HepG2 (cell line): ENCODE measurements around the gene SURF2. TPM values are rescaled to one million over a fixed set of nuclear protein-coding genes. Genes with fewer than 3 reads are reported as not detected.

Experiments used
- ATAC-seq: fragments of 200-7000 bp; cut with Tn5 transposase; 3 replicates; pipeline ENCODE4 v1.9.1; 2020; ENCODE audit warnings: mild to moderate bottlenecking, moderate library complexity
- BruUV-seq: library from RNA; stranded (reverse); fragments of 400-500 nt; replicated peaks from 2 replicates; lab custom pipeline; 2021; lab: Mats Ljungman, UMichigan
- CTCF ChIA-PET: fragments of 300-600 bp; formaldehyde crosslinking; extraction: SDS; loops from one replicate; lab custom pipeline; 2021; ENCODE audit warnings: low total read pairs, inconsistent platforms, low intra/inter-chr PET ratio; lab: Yijun Ruan, JAX
- POLR2A ChIA-PET: fragments of 350-600 bp; sonication (Branson Sonifier 250); formaldehyde crosslinking; loops from one replicate; lab custom pipeline; 2020; ENCODE audit warnings: antibody characterized with exemption, inconsistent platforms; lab: Yijun Ruan, JAX
- DNase-seq: peaks from one replicate; pipeline ENCODE4 v3.0.0-alpha.2; 2015; ENCODE audit warnings: low spot score
- FAIRE-seq: peaks from 3 replicates; lab custom pipeline; 2011; peaks lifted over from hg19 to GRCh38; lab: Jason Lieb, UNC
- H2AFZ ChIP-seq: one replicate; pipeline ENCODE4 v1.6.1; 2011; ENCODE audit warnings: low read length, inconsistent platforms
- H3K27ac ChIP-seq: fragments of 300-600 bp; 3 replicates; pipeline ENCODE4 v1.8.0; 2011; ENCODE audit warnings: mixed run types, mild to moderate bottlenecking, mixed read lengths, low read length, inconsistent platforms; ENCODE audit not compliant: insufficient read depth; ENCODE audit errors: extremely low read length
- H3K27me3 ChIP-seq, 2 experiments: fragments of 200-600 bp in 1 of 2; 2 replicates in 1 of 2; 3 replicates in 1 of 2; pipeline versions ENCODE4 v1.6.0 to v1.8.0; 2011; ENCODE audit warnings: low read length in 2 of 2, mild to moderate bottlenecking in 2 of 2, moderate library complexity in 2 of 2, inconsistent platforms in 1 of 2; ENCODE audit not compliant: insufficient read depth in 2 of 2, control insufficient read depth in 1 of 2
- H3K36me3 ChIP-seq, 2 experiments: fragments of 200-600 bp in 1 of 2; replicated peaks in 1 of 2; 2 replicates in 1 of 2; 3 replicates in 1 of 2; pipeline versions ENCODE4 v1.5.1 to v1.8.0; 2011; ENCODE audit warnings: low read length in 2 of 2, inconsistent platforms in 1 of 2; ENCODE audit not compliant: insufficient read depth in 2 of 2, control insufficient read depth in 1 of 2
- H3K4me1 ChIP-seq: 2 replicates; pipeline ENCODE4 v1.5.1; 2012; ENCODE audit warnings: low read length, inconsistent platforms; ENCODE audit not compliant: insufficient read depth
- H3K4me2 ChIP-seq: 2 replicates; pipeline ENCODE4 v1.6.0; 2011; ENCODE audit warnings: low read depth, low read length, inconsistent platforms
- H3K4me3 ChIP-seq, 3 experiments: fragments of 200-600 bp in 1 of 3; sonication (generic), shearing (Covaris generic) in 1 of 3; replicated peaks in 1 of 3; 2 replicates each; pipeline ENCODE4 v1.5.1; 2011 to 2016; ENCODE audit warnings: low read length in 3 of 3, inconsistent platforms in 2 of 3, low read depth in 2 of 3, mild to moderate bottlenecking in 2 of 3, control low read depth in 1 of 3, mixed read lengths in 1 of 3; ENCODE audit not compliant: insufficient read depth in 1 of 3
- H3K79me2 ChIP-seq: one replicate; pipeline ENCODE4 v1.6.1; 2011; ENCODE audit warnings: low read length, inconsistent platforms; ENCODE audit not compliant: insufficient read depth
- H3K9ac ChIP-seq: 2 replicates; pipeline ENCODE4 v1.6.0; 2011; ENCODE audit warnings: mild to moderate bottlenecking, low read depth, low read length, inconsistent platforms; ENCODE audit not compliant: insufficient read depth
- H3K9me3 ChIP-seq: 2 replicates; pipeline ENCODE4 v1.5.1; 2012; ENCODE audit warnings: mild to moderate bottlenecking, low read length
- H4K20me1 ChIP-seq: 2 replicates; pipeline ENCODE4 v1.6.0; 2011; ENCODE audit warnings: inconsistent platforms, mild to moderate bottlenecking, low read length, moderate library complexity; ENCODE audit not compliant: insufficient read depth
- AGO2 ChIP-seq: fragments of 200-400 bp; formaldehyde crosslinking; optimal IDR thresholded peaks from 2 replicates; pipeline ENCODE3; 2017; ENCODE audit warnings: mild to moderate bottlenecking, low read depth, low read length, moderate library complexity
- DDIT3 ChIP-seq: sonication (generic); formaldehyde crosslinking; IDR thresholded peaks from 2 replicates; pipeline ENCODE4 v1.4.0; 2020; ENCODE audit warnings: mild to moderate bottlenecking, missing genetic modification reagents
- NONO ChIP-seq, 2 experiments: fragments of 450-650 bp in 1 of 2; sonication (generic) in 1 of 2; formaldehyde crosslinking in 1 of 2; IDR thresholded peaks in 1 of 2; conservative IDR thresholded peaks in 1 of 2; 2 replicates each; pipeline versions ENCODE4 v1.6.1 to v1.8.0; 2017 to 2022; ENCODE audit warnings: mild to moderate bottlenecking in 1 of 2, missing genetic modification reagents in 1 of 2, moderate library complexity in 1 of 2
- ZHX2 ChIP-seq, 2 experiments: sonication (generic) in 1 of 2; formaldehyde crosslinking in 1 of 2; IDR thresholded peaks; 2 replicates each; pipeline versions ENCODE4 v1.6.1 to v1.9.0; 2014 to 2022; ENCODE audit warnings: antibody characterized with exemption in 1 of 2, borderline replicate concordance in 1 of 2, inconsistent platforms in 1 of 2, low read depth in 1 of 2, missing genetic modification reagents in 1 of 2
- ZNF235 ChIP-seq: sonication (generic); formaldehyde crosslinking; IDR thresholded peaks from 2 replicates; pipeline ENCODE4 v1.8.1; 2023; ENCODE audit warnings: mild to moderate bottlenecking, missing genetic modification reagents, borderline replicate concordance
- ZNF318 ChIP-seq: sonication (generic); formaldehyde crosslinking; IDR thresholded peaks from 2 replicates; pipeline ENCODE4 v1.4.0; 2020; ENCODE audit warnings: mild to moderate bottlenecking, missing genetic modification reagents
- WGBS: methylation state at CpG from one replicate; pipeline ENCODE4 v1.1.6; 2017; ENCODE audit warnings: low lambda C conversion rate; 5-methylcytosine and 5-hydroxymethylcytosine counted together
- in situ Hi-C: cut with HindIII; loops from 2 replicates; pipeline ENCODE4 v1.10.0; 2017; ENCODE audit warnings: low pct_unique_long_range_greater_than_20kb; ENCODE audit not compliant: extremely low pct_ligation_motif_present
- intact Hi-C: fragments of 100-400 bp; cut with micrococcal nuclease; formaldehyde crosslinking; loops from one replicate; pipeline ENCODE4 v1.10.0; 2022; ENCODE audit not compliant: unreplicated experiment
- polyA plus RNA-seq, 8 experiments: library from polyadenylated mRNA; depleted of rRNA in 3 of 8; stranded (reverse) in 7 of 8; unstranded in 1 of 8; fragments of >200 nt; fragmentation: Illumina TruSeq in 4 of 8; extraction: Trizol in 4 of 8; gene quantifications; 2 replicates each; pipeline versions ENCODE4 v1.2.1 to v1.2.3, GENCODE V29; 2011 to 2016; ENCODE audit warnings: low read depth in 4 of 8, missing spikeins in 1 of 8, mixed read lengths in 1 of 8; ENCODE audit not compliant: insufficient read depth in 1 of 8
- total RNA-seq, 5 experiments: library from RNA; depleted of rRNA; stranded (reverse); fragments of >200 nt; fragmentation: Illumina TruSeq; extraction: Trizol; gene quantifications; 2 replicates each; pipeline ENCODE4 v1.2.3, GENCODE V29; 2016; ENCODE audit warnings: low read depth in 1 of 5

The SURF2 gene
- total and polyA plus RNA-seq, 2 of the 13 experiments (the other 11 are each of a cell fraction or from before 2014, with no cell fraction given): 6.3 to 13.6 TPM

GRCh38 chr9:133396952-133397351 lies 40.6 kb downstream of the SURF2 start (continued):
- TF ChIP-seq ZHX2 (IDR thresholded peaks at IDR 0.05; ENCODE audit: low read depth) (no peak), ZHX2 (CRISPR knock-in tag; IDR thresholded peaks at IDR 0.05; ENCODE audit: borderline replicate concordance) (no peak), ZNF235 (CRISPR knock-in tag) (no peak), NONO (IDR thresholded peaks at IDR 0.05) (no peak), NONO (CRISPR knock-in tag; conservative IDR thresholded peaks at IDR 0.05) (0 out of 2 replicates have a peak, but pooled peaks have one; percentile 20)

GRCh38 chr9:133397370-133397769 lies 41.0 kb downstream of the SURF2 start:
- no peak overlapping the region for H2AFZ ChIP-seq
- DNase-seq (no peak), FAIRE-seq (no peak), ATAC-seq (no peak)
- peaks cover 43% of the 10 kb centered on the region for H3K4me1 ChIP-seq
- no peak overlapping the region for H3K4me3 ChIP-seq
- intact Hi-C loops (loop anchor here (5.0 kb wide), 1 partner anchor 40 kb away; the partner anchor contains the start of genes SURF1 and SURF2), in situ Hi-C loops (no loop called here)
- no peak overlapping the region for H3K4me2 ChIP-seq
- no peaks in the 10 kb centered on the region for H4K20me1 ChIP-seq
- H3K27ac ChIP-seq: no peak overlapping the region
- H3K27me3 ChIP-seq: no peaks in the 10 kb centered on the region
- CTCF ChIA-PET: no interaction called here
- 62% methylated on average over 6 of the region's 6 CpGs for WGBS
- H3K79me2 ChIP-seq: no peaks in the 10 kb centered on the region
- BruUV-seq: no TSS peak
- no peak overlapping the region for H3K9ac ChIP-seq
- POLR2A ChIA-PET: interaction anchor here (0.8 to 1.1 kb wide), 2 partner anchors 20 to 49 kb away, joined by 3 read pairs; partner anchors contain the start of genes MED22, REXO4 and RPL7A
- no peaks in the 10 kb centered on the region for H3K36me3 ChIP-seq
- H3K9me3 ChIP-seq: no peaks in the 10 kb centered on the region
- TF ChIP-seq DDIT3 (CRISPR knock-in tag): no peak
- peak; percentile 5 for TF ChIP-seq AGO2
- 0 out of 2 replicates have a peak, but pooled peaks have one; percentile 39 for TF ChIP-seq ZNF318 (CRISPR knock-in tag)
